Heart left ventricle (tissue), 16 donors: ENCODE data around the gene KRTAP4-7. TPM values are rescaled to one million over a fixed set of nuclear protein-coding genes. Genes with fewer than 3 reads are reported as not detected.
"Not testable (repeated sequence)": the region's sequence is repeated elsewhere in the genome, so short reads cannot be mapped to it uniquely, and the experiment has no call there.

Experiments used
- ATAC-seq, 4 donors: fragments of 200-7000 bp; cut with Tn5 transposase; one replicate each; pipeline ENCODE4 v1.9.1; 2020 to 2022; ENCODE audit warnings: moderate library complexity in 4 of 4, mild to moderate bottlenecking in 3 of 4, moderate number of reproducible peaks in 1 of 4
- DNase-seq, 5 donors: peaks; one replicate each; pipeline ENCODE4 v3.0.0-alpha.2; 2020
- H3K27ac ChIP-seq, 12 donors: fragments of 200-600 bp; sonication (generic) in 4 of 12; one replicate each; pipeline versions ENCODE4 v1.5.0 to v1.8.0; 2016 to 2022; ENCODE audit warnings: mild to moderate bottlenecking in 2 of 12
- H3K27me3 ChIP-seq, 9 donors: fragments of 200-600 bp; sonication (generic) in 2 of 9; one replicate each; pipeline versions ENCODE4 v1.5.1 to v1.8.0; 2016 to 2022; ENCODE audit warnings: mild to moderate bottlenecking in 3 of 9
- H3K36me3 ChIP-seq, 9 donors: fragments of 200-600 bp; sonication (generic) in 2 of 9; one replicate each; pipeline versions ENCODE4 v1.5.0 to v1.8.0; 2018 to 2022; ENCODE audit warnings: mild to moderate bottlenecking in 2 of 9
- H3K4me1 ChIP-seq, 12 donors: fragments of 200-600 bp; sonication (generic) in 4 of 12; one replicate each; pipeline versions ENCODE4 v1.5.0 to v1.8.0; 2016 to 2022; ENCODE audit warnings: mild to moderate bottlenecking in 3 of 12
- H3K4me3 ChIP-seq, 12 donors: fragments of 200-600 bp; sonication (generic) in 4 of 12; one replicate each; pipeline versions ENCODE4 v1.5.0 to v1.8.0; 2017 to 2022; ENCODE audit warnings: mild to moderate bottlenecking in 9 of 12, moderate library complexity in 4 of 12
- H3K9me3 ChIP-seq, 12 donors: fragments of 200-600 bp; sonication (generic) in 4 of 12; one replicate each; pipeline versions ENCODE4 v1.5.0 to v1.8.0; 2016 to 2022; ENCODE audit warnings: mild to moderate bottlenecking in 1 of 12
- CTCF ChIP-seq, 12 donors: fragments of 200-600 bp; sonication (generic) in 4 of 12; IDR thresholded peaks; one replicate each; pipeline versions ENCODE4 v1.5.0 to v1.8.0; 2018 to 2022; ENCODE audit warnings: antibody characterized with exemption in 12 of 12, mild to moderate bottlenecking in 5 of 12
- POLR2A ChIP-seq, 2 donors: fragments of 450-650 bp; IDR thresholded peaks; one replicate each; pipeline ENCODE4 v1.6.1; 2017; ENCODE audit warnings: antibody characterized with exemption in 2 of 2, mild to moderate bottlenecking in 2 of 2, moderate library complexity in 2 of 2
- WGBS, 4 donors: extraction: QIAGEN DNeasy Blood & Tissue Kit in 2 of 4; methylation state at CpG; one replicate each; pipeline versions ENCODE4 v1.1.5 to v1.1.7; 2013 to 2018; 5-methylcytosine and 5-hydroxymethylcytosine counted together
- intact Hi-C, 10 donors: fragments of 100-400 bp; cut with DNase I; formaldehyde crosslinking; loops; one replicate each; pipeline versions ENCODE4 v1.11.1 to v1.14.2; 2022
- polyA plus RNA-seq, 2 donors: library from polyadenylated mRNA; stranded (reverse); fragments of 200-250 nt; gene quantifications; one replicate each; pipeline ENCODE4 v1.2.3, GENCODE V29; 2013
- total RNA-seq, 9 donors: library from RNA; depleted of rRNA in 2 of 9; stranded (reverse); fragments of >200 nt in 2 of 9; fragmentation: NEBNext Ultra II Directional in 3 of 9; extraction: Animal tissue kit (Norgen Biotek cat#: 25700) in 3 of 9; gene quantifications; one replicate each; pipeline versions ENCODE4 v1.1.0 to v1.2.4, GENCODE V29; 2016 to 2023
- donor health status: ischemic (EF 13 %, LVEDD 7.1; RV severe dilation, severe dysfunction).
- donor health status: healthy with polysubstance abuse.
- donor health status: DM: no; HTN: yes; CAD: no.
- donor health status: DM: no; HTN: no; CAD: no.
- donor health status: ischemic (EF 25% LVEDD 6.9; RV normal size, moderate dysfunction).
- donor health status: ischemic (EF 25% LVEDD 5.7; RV mildly dilated, moderate dysfunction).
- donor health status: healthy.
- donor health status: DM: yes; HTN: yes; CAD: no.
- donor health status: ischemic (EF 35%, LVEDD 5.7; RV mildly dilated, moderate dysfunction).
- donor health status: nonischemic (EF 11% LVEDD 7.7; RV severe dilation, severe dysfunction).
- donor health status: DM: yes; HTN: yes; CAD: no.
- donor health status: PGD.
- donor health status: ischemic (EF 29% LVEDD 5.4; RV normal size, mild dysfunction).
- donor health status: nonischemic (EF 23%, LVEDD 6.1; RV moderate dilation, normal function).

KRTAP4-7 gene
- total and polyA plus RNA-seq, 11 donors: not detected

GRCh38 chr17:41103896-41104295 lies 19.9 kb downstream of the KRTAP4-7 start:
- Histone ChIP-seq H3K4me1 (no peaks in the 10 kb centered on the region), H3K4me3 (no peak overlapping the region), H3K27ac (no peak overlapping the region), H3K27me3 (peaks cover 0 to 24% (median 3%) of the 10 kb centered on the region in 9 donors), H3K9me3 (no peaks in the 10 kb centered on the region), H3K36me3 (no peaks in the 10 kb centered on the region)
- 89 to 95% (median 93%) methylated on average over 1 of the region's 1 CpG for WGBS, 4 donors
- intact Hi-C loops: no loop called here
- DNase-seq (no peak), ATAC-seq (no peak)
- no peak for TF ChIP-seq CTCF (IDR thresholded peaks at IDR 0.05)
- TF ChIP-seq POLR2A (IDR thresholded peaks at IDR 0.05): no peak

- H3K4me1 ChIP-seq, H3K4me3 ChIP-seq, intact Hi-C loops, DNase-seq, H3K36me3 ChIP-seq, H3K9me3 ChIP-seq, ATAC-seq, H3K27ac ChIP-seq: not testable (repeated sequence)
- WGBS, 4 donors: 73 to 80% (median 76%) methylated on average over 2 of the region's 2 CpGs
- H3K27me3 ChIP-seq: peaks cover 0 to 24% (median 3%) of the 10 kb centered on the region in 9 donors
Observed at GRCh38 chr17:41104386-41105038, 20.6 kb downstream of the KRTAP4-7 start.

- ATAC-seq, H3K36me3 ChIP-seq, H3K9me3 ChIP-seq, H3K4me1 ChIP-seq, H3K4me3 ChIP-seq, DNase-seq, intact Hi-C loops, H3K27ac ChIP-seq: not testable (repeated sequence)
- 63 to 74% (median 67%) methylated on average over 5 to 10 of the region's 10 CpGs for WGBS, 4 donors
- H3K27me3 ChIP-seq: peaks cover 0 to 19% (median 0%) of the 10 kb centered on the region in 9 donors
Observed at GRCh38 chr17:41105347-41105746, 21.4 kb downstream of the KRTAP4-7 start, which contains the start of gene KRTAP4-9. Gene KRTAP4-9 (plus strand): TSS chr17:41105389. CDS start chr17:41105389, 0 bp downstream.

- ATAC-seq (no peak), DNase-seq (no peak)
- Histone ChIP-seq H3K9me3 (no peaks in the 10 kb centered on the region), H3K27me3 (peaks cover 0 to 19% (median 0%) of the 10 kb centered on the region in 9 donors), H3K4me3 (no peak overlapping the region), H3K36me3 (no peaks in the 10 kb centered on the region), H3K4me1 (no peaks in the 10 kb centered on the region), H3K27ac (no peak overlapping the region)
- intact Hi-C loops: no loop called here
- TF ChIP-seq CTCF (IDR thresholded peaks at IDR 0.05) (no peak), POLR2A (IDR thresholded peaks at IDR 0.05) (no peak)
- WGBS, 4 donors: 60 to 73% (median 64%) methylated on average over 1 of the region's 1 CpG
Observed at GRCh38 chr17:41107941-41108450, 24.0 kb downstream of the KRTAP4-7 start.

GRCh38 chr17:41108728-41109386 lies 24.9 kb downstream of the KRTAP4-7 start:
- DNase-seq, H3K9me3 ChIP-seq, intact Hi-C loops, H3K27ac ChIP-seq, ATAC-seq, H3K36me3 ChIP-seq, H3K4me1 ChIP-seq, H3K4me3 ChIP-seq: not testable (repeated sequence)
- peaks cover 0 to 19% (median 0%) of the 10 kb centered on the region in 9 donors for H3K27me3 ChIP-seq
- WGBS, 4 donors: 0 to 37% (median 16%) methylated on average over 1 of the region's 1 CpG
